NT2/D1 (cell line): ENCODE measurements around the gene RALB.

Source experiments
- DNase-seq: peaks from one replicate; pipeline ENCODE4 v3.0.0-alpha.2; 2011; ENCODE audit warnings: low read depth, low spot score
- H3K27me3 ChIP-seq: 2 replicates; pipeline ENCODE4 v1.6.0; 2011; ENCODE audit warnings: mild to moderate bottlenecking; ENCODE audit not compliant: insufficient read length, insufficient read depth
- H3K36me3 ChIP-seq: 2 replicates; pipeline ENCODE4 v1.6.1; 2011; ENCODE audit warnings: mild to moderate bottlenecking, low read length, mixed read lengths; ENCODE audit not compliant: insufficient read depth, insufficient read length
- H3K4me1 ChIP-seq: 2 replicates; pipeline ENCODE4 v1.5.1; 2011; ENCODE audit not compliant: insufficient read depth, insufficient read length
- H3K4me3 ChIP-seq: 2 replicates; pipeline ENCODE4 v1.5.1; 2011; ENCODE audit warnings: low read depth; ENCODE audit not compliant: insufficient read length
- H3K9ac ChIP-seq: 2 replicates; pipeline ENCODE4 v1.6.0; 2011; ENCODE audit warnings: low read depth; ENCODE audit not compliant: insufficient read length
- H3K9me3 ChIP-seq: 2 replicates; pipeline ENCODE4 v1.5.1; 2011; ENCODE audit warnings: mild to moderate bottlenecking, low read length; ENCODE audit not compliant: insufficient read depth
- SUZ12 ChIP-seq: IDR thresholded peaks from 2 replicates; pipeline ENCODE4 v1.6.1; 2011; ENCODE audit not compliant: insufficient read length, insufficient read depth; ENCODE audit errors: extremely low read depth
- YY1 ChIP-seq: IDR thresholded peaks from 2 replicates; pipeline ENCODE4 v1.6.1; 2011; ENCODE audit not compliant: insufficient read length, insufficient read depth
- ZNF274 ChIP-seq: IDR thresholded peaks from 2 replicates; pipeline ENCODE4 v1.6.1; 2011; ENCODE audit warnings: mild to moderate bottlenecking, low read depth, low read length

Gene RALB

DNA sequence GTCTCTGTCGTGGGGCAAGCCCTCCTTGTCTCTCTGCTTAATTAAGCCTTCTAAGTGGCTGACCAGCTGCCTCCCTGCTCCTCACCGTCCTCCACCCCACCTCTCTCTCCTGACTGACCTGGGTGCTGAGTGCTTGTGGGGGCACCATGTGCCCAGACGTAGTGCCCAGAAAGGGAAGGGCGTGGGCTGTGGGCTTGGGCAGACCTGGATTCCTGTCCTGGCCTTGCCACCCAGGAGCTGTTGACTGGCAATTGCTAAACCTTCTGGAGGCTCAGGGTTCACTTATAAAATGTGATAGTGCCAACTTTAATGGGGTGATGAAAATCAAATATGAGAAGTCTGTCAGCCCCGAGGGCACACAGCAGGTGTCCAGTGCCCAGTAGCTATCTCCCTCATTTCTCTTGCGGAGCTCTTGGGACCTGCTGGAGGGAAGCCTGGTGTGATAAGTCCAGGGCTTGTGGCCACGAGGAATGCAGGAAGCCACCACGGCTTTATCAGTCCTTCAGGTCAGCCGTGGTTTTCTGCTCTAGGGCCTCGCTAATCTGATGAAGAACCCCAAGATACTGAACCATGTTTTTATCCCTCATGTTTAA is 71.3 kb downstream of the RALB start:
- Histone ChIP-seq H3K9ac (no peak overlapping the region), H3K4me3 (no peak overlapping the region)
- no peak for DNase-seq

DNA sequence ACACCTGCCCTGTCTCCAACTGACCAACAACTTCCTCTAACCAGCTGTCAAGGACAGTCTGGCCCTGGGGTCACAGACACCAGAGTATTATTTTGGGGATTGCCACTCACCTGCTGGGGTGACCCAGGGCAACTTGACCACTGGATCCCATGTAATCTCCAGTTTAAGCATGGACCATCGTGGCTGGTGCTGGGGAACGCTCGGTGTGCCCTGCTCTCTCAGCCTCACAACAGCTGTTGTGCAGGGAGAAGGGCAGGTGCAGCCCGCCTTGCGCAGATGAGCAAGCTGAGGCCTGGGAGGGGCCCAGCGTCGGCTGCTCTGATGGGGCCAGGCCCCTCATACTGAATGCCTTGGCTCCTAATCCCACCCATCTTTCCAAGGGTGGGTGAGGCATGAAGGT is 72.3 kb downstream of the RALB start:
- no peaks in the 10 kb centered on the region for H3K36me3 ChIP-seq
- DNase-seq = no peak
- no peak overlapping the region for H3K9ac ChIP-seq
- H3K4me3 ChIP-seq = no peak overlapping the region
- H3K4me1 ChIP-seq = no peaks in the 10 kb centered on the region
- peaks cover 29% of the 10 kb centered on the region for H3K27me3 ChIP-seq
- TF ChIP-seq ZNF274 (no peak), YY1 (no peak), SUZ12 (no peak)
- peaks cover 4% of the 10 kb centered on the region; the same call in 1 of the 2 replicates for H3K9me3 ChIP-seq

More for the DNA sequence above, 71.3 kb downstream of the RALB start:
- H3K4me1 ChIP-seq = peaks cover 4% of the 10 kb centered on the region
- peaks cover 4% of the 10 kb centered on the region; the same call in 1 of the 2 replicates for H3K9me3 ChIP-seq
- TF ChIP-seq YY1 (no peak), ZNF274 (no peak), SUZ12 (no peak)
- H3K27me3 ChIP-seq = peaks cover 19% of the 10 kb centered on the region
- H3K36me3 ChIP-seq = no peaks in the 10 kb centered on the region

DNA sequence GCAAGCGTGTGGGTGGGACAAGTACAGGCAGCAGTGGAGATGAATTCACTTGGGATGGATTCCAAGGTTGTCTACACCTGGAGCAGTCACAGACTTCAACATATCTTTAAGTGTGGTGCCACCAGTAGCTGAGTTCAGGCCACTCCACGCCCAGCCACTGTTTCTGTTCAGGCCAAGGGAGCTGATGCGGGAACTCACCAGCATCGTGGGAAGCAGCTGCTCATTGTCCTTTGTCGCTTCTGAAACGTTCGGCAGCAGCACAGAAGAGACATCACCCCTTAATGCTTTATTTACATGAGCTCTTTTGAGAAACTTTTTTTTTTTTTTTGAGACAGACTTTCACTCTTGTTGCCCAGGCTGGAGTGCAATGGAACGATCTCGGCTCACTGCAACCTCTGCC is 73.4 kb downstream of the RALB start:
- peaks cover 33% of the 10 kb centered on the region for H3K27me3 ChIP-seq
- H3K36me3 ChIP-seq = no peaks in the 10 kb centered on the region
- no peak for TF ChIP-seq ZNF274
- H3K4me1 ChIP-seq = no peaks in the 10 kb centered on the region
- peaks cover 4% of the 10 kb centered on the region; the same call in 1 of the 2 replicates for H3K9me3 ChIP-seq
- H3K4me3 ChIP-seq = no peak overlapping the region
- H3K9ac ChIP-seq = no peak overlapping the region
- no peak for DNase-seq

DNA sequence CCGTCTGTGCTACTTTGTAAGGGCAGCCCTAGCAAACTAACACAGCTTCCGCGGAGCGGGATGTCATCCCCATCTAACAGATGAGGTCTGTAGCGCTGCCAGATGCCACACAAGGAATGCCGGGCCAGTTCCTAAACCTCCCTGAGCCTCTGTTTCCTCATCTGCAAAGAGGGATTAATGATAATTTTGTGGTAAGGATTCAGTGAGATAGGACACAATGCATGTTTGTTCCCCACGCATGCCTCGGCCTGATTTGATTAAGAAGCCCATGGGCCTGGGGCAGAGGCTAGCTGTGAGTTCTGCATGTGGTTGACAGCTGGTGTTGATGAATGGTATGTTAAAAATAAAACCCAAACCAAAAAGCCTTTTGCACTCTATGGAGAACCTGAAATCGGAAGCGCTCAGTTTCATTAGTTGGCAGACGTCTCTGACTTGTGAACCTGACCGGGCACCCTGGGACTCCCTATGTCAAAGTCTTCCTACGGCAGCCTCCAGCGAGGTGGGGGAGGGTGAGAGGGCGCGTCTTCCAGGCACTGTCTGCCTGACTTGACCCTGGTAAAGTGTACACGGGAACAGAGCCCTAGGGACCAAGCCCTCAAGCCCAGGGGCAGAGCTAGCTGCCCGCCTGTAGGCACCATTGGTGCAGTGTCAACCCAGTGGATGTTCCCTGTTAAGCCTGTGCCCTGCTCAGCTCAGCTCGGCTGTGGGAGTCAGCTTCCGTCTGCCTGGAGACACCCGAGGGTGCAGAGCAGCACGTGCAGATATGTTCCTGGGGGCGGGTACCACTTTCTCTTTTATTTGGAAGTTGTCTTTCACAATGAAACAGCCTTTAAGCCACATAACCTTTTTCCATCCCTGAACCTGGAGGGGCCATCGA is 78.5 kb downstream of the RALB start:
- Histone ChIP-seq H3K36me3 (no peaks in the 10 kb centered on the region), H3K9ac (no peak overlapping the region), H3K9me3 (no peaks in the 10 kb centered on the region), H3K4me3 (no peak overlapping the region), H3K4me1 (no peaks in the 10 kb centered on the region), H3K27me3 (peaks cover 51% of the 10 kb centered on the region)
- TF ChIP-seq SUZ12 = no peak
- TF ChIP-seq YY1 = no peak
- no peak for TF ChIP-seq ZNF274
- DNase-seq = no peak

DNA sequence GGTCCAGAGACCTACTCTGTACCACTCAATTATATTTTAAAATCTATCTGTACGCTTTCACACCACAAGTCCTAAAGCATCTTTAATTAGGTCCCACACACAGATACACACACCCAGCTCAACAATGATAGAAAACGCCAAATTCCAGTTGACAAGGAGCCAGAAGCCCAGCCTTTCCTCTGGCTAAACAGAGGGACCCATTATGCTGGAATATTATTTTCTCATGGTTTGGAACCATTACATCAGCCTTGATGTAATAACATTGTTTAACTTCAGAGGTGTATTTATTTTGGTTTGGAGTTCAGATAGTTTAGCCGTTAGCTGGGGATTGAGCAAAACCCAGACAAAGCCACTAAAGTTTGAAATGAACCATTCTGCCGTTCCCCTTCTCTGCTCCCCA is 79.3 kb downstream of the RALB start:
- Histone ChIP-seq H3K4me3 (no peak overlapping the region), H3K36me3 (no peaks in the 10 kb centered on the region), H3K4me1 (peaks cover 5% of the 10 kb centered on the region), H3K9ac (no peak overlapping the region), H3K9me3 (no peaks in the 10 kb centered on the region), H3K27me3 (peaks cover 56% of the 10 kb centered on the region)
- TF ChIP-seq SUZ12 = no peak
- no peak for TF ChIP-seq ZNF274
- TF ChIP-seq YY1 = no peak
- DNase-seq = no peak

DNA sequence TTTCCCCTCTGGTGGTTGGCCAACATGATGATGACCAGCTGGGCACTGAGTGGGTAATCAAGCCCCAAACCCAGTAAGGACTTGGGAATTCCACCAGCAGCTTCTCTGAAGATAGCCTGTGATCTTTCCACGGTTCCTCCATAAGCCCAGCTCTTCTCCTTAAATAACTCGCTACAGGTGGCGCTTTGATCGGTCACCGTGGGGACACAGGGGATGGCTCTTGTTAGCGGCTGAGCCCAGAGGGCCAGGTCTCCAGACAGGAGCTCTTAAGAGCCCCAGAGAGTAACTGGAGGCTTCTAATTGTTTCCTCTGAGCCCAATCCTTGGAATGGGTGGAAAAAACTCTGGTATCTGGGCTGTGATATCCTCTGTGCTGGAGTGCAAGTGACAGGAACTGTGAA is 79.7 kb downstream of the RALB start:
- H3K9ac ChIP-seq = no peak overlapping the region
- DNase-seq = no peak
- TF ChIP-seq YY1 (no peak), ZNF274 (no peak), SUZ12 (no peak)

DNA sequence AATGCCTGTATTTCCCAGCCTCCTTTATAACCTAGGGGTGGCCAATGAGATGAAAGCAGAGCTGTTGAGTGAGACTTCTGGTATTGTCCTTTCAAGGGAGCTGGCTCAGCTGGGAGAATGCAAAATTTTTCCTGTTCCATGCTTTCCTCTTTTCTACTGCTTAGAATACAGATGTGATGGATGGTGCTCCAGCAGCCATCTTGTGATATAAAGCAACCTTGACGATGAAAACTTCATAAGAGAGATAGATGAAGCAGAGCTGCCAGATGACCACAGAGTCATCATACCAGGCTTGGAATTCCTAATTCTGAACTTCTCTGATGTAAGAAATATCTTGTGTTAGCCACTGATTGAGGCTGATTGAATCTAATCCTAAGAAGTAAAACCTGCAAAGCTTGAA is 81.4 kb downstream of the RALB start:
- Histone ChIP-seq H3K4me1 (peaks cover 5% of the 10 kb centered on the region), H3K27me3 (peaks cover 47% of the 10 kb centered on the region), H3K36me3 (no peaks in the 10 kb centered on the region), H3K4me3 (no peak overlapping the region), H3K9ac (no peak overlapping the region), H3K9me3 (no peaks in the 10 kb centered on the region)
- TF ChIP-seq SUZ12 (no peak), ZNF274 (no peak), YY1 (no peak)
- no peak for DNase-seq

More for the DNA sequence above, 79.7 kb downstream of the RALB start:
- no peaks in the 10 kb centered on the region for H3K9me3 ChIP-seq
- H3K27me3 ChIP-seq = peaks cover 60% of the 10 kb centered on the region
- no peak overlapping the region for H3K4me3 ChIP-seq
- no peaks in the 10 kb centered on the region for H3K36me3 ChIP-seq
- H3K4me1 ChIP-seq = peaks cover 5% of the 10 kb centered on the region
